H54 (cell line): ENCODE results near the gene CAPS2.
"Not testable (repeated sequence)": the region's sequence is repeated elsewhere in the genome, so short reads cannot be mapped to it uniquely, and the experiment has no call there.

Source experiments
- DNase-seq: peaks from one replicate; pipeline ENCODE4 v3.0.0; 2011; ENCODE audit warnings: low spot score, mixed read lengths; ENCODE audit not compliant: insufficient read length
- FAIRE-seq: peaks from 3 replicates; lab custom pipeline; 2011; peaks lifted over from hg19 to GRCh38; lab: Jason Lieb, UNC
- POLR2A ChIP-seq: IDR thresholded peaks from 2 replicates; pipeline ENCODE4 v1.6.1; 2011; ENCODE audit warnings: low read depth, mild to moderate bottlenecking, low read length

Gene CAPS2

DNA sequence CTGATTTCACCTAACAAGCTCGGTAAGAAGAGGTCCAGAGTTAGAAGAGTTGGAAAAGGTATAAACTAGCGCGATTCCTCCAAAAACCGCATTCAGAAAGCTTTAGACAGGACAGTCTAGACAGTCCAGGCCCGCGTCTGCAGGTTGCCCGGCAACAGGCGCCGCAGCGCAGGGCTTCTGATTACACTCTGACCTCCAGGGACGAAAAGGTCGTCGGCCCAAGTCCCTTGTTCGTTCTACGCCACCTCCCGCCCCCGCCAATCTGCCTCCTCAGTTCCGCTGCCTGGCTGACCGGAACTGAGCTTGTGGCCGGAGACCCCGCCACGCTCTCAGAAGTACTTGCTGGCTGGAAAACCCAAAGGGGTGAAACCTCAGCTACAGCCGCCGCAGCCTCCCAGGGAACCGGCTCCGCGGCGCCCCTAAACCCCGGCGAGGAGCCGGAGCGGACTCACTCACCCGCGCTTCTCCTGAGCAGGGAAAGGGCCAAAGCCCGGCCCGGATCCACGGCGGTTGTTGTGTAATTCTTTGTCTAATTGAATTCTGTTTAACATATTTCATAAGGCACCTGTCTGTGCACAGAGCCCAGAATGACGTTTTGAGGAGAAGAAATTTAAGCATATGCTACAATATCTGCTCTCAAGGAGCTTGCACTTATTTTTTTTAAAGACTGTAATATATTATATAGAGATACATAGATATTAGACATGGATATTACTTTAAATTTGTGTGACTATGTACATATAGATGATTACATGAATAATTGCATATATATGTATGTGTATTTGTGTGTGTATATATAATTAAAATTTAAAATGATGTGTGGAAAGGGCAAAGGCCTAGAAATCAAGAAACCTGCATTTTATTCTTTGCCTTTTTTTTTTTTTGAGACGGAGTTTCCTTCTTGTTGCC is at the start of gene CAPS2:
Gene CAPS2 (minus strand): TSS at position 407 of the 909 bp plus-strand sequence. CDS start 3,826 bp downstream, outside the sequence.
- FAIRE-seq = peak; percentile 90
- DNase-seq = peak; percentile 51
- TF ChIP-seq POLR2A = peak; percentile 42; the same call in 1 of the 2 replicates

DNA sequence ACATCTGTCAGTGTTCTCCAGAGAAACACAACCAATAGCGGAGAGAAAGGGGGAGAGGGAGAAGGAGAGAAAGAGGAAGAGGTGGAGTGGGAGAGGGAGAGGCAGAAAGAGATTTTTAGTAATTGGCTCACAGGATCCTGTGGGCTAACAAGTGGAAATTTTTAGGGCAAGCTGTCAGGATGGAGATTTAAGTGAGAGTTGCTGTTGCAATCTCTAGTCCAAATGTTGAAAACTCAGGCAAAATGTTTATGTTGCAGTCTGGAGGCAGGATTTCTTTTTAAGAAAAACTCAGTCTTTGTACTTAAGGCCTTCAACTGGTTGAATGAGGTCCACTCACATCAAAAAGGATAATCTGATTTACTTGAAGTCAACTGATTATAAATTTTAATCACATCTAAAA is 48.2 kb upstream of the CAPS2 start:
- no peak for FAIRE-seq
- TF ChIP-seq POLR2A = no peak
- DNase-seq = no peak

DNA sequence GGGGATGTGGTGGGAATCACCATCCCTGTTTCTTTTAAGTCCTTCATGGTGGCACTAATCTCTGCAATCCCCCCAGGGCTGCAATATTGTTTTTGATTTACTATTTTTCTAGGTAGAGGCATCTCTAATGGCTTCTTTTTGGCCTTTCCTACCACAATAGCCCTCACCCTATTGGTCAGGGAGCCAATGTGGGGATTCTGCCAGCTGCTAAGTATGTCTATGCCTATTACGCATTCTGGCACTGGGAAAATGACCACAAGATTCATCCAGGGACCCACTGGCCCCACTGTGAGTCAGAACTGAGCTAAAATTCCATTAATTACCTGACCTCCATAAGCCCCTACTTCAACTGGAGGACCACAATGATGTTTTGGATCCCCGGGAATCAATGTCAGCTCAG is 44.8 kb upstream of the CAPS2 start:
- no peak for FAIRE-seq
- no peak for TF ChIP-seq POLR2A
- DNase-seq = no peak

DNA sequence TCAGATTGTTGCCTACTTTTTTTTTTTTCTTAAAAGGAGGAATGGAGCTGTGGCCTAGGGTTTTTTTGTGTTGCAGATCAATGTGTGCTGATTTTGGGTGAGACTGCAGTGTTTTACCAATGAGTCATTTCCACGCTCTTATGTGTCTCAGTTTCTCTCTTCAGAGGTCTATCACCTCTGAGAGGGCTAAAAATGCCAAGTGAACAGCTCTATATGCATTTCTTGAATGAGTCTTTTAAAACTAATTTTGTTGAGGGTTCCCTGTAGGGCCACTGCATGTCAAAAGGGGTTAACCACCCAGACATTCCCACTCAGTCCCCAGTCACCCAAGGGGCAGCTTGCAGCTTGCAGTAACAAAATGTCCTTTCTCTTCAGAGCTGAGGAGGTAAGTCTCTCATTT is 36.5 kb upstream of the CAPS2 start:
- DNase-seq (no peak), FAIRE-seq (peak; percentile 67)
- no peak for TF ChIP-seq POLR2A

DNA sequence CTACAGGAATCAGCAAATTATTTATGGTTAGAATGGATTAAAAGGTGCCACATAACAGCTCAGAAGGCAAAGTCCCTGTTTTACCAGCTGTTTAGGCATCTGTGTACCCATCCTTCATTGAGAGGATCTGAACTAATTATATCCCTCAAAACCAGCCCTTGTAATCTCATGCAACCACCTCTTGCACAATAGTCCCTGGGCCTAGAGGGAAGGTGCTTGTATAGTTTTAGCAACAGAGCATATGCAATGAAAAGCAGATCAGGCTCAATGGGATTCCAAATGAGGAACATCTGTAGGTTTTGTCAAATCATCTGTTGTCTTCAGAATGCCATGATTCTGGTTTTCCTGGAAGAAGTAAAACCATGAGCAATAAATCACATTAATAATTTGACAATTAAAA is 34.8 kb upstream of the CAPS2 start:
- no peak for DNase-seq
- peak; percentile 20 for FAIRE-seq
- TF ChIP-seq POLR2A = no peak

DNA sequence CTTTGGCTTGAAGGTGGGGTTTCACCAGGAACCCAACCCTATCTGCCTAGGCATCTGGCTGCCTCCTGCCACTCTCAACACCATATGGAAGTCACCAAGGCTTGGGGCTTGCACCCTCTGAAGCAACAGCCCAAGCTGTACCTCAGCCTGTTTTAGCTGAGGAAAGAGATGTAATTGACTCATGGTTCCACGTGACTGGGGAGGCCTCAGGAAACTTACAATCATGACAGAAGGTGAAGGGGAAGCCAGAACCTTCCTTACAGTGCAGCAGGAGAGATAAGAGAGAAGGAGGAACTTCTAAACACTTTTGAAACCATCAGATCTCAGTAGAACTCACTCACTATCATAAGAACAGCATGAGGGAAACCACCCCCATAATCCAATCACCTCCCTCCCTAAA is 31.3 kb upstream of the CAPS2 start:
- no peak for TF ChIP-seq POLR2A
- FAIRE-seq = no peak
- DNase-seq = no peak

DNA sequence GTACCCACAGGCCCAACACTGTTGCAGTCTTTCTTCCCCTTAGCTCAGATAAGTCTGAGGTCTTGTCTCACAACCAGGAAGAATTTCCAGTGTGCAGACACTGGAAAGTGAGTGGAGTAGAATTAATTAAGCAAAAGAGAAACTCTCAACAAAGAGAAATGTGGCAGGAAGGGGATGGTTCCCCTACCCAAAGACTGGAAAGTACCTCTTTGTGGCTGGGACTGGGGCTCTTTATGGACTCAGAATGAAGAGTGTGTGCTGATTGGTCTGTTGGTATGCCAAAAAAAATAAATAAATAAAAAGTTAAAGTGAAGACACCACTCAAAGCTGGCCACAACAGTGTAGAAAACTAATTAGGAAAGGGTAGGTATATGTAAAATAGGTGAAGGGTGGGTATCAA is 30.8 kb upstream of the CAPS2 start:
- TF ChIP-seq POLR2A = no peak
- DNase-seq = no peak
- no peak for FAIRE-seq

DNA sequence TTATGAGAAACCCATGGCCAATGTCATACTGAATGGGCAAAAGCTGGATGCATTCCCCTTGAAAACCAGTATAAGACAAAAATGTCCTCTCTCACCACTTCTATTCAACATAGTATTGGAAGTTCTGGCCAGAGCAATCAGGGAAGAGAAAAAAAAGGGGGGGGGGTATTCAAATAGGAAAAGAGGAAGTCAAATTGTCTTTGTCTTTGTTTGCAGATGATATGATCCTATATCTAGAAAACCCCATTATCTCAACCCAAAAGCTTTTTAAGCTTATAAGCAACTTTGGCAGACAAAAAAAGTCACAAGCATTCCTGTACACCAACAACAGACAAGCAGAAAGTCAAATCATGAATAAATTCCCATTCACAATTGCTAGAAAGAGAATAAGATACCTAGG is 23.9 kb upstream of the CAPS2 start:
- no peak for FAIRE-seq
- DNase-seq = no peak
- no peak for TF ChIP-seq POLR2A

DNA sequence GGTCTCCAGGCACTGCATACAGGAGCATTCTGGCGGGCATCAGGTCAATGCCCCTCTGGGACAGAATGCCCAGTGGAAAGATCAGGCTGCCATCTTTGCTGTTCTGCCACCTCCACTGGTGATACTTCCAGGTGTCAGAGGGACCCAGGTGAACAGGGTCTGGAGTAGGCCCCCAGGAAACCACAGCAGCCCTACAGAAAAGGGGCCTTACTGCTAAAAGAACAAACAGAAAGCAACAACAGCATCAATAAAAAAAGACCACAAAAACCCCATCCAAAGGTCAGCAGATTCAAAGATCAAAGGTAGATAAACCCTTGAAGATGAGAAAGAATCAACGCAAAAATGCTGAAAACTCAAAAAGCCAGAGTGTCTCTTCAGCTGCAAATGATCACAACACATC is 20.3 kb upstream of the CAPS2 start:
- no peak for FAIRE-seq
- DNase-seq = no peak
- no peak for TF ChIP-seq POLR2A

DNA sequence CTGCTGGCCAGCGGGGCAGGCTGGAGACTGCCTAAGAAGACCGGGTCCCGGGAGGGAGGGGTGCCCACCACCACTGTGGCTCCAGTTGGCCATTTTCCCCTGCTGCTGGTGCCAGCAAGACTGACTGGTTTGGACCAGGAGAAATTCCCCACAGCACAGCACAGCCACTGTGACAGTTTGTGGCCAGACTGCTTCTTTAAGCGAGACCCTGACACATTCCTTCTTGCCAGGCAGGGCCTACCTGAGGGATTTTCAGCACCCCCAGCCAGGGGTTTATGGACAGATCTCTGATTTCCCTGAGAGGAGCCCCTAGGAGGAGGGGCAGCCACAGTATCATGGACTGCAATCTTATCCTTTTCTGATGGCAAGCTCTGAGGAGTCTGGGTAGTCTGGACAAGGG is 19.8 kb upstream of the CAPS2 start:
- TF ChIP-seq POLR2A = no peak
- DNase-seq (no peak), FAIRE-seq (no peak)

DNA sequence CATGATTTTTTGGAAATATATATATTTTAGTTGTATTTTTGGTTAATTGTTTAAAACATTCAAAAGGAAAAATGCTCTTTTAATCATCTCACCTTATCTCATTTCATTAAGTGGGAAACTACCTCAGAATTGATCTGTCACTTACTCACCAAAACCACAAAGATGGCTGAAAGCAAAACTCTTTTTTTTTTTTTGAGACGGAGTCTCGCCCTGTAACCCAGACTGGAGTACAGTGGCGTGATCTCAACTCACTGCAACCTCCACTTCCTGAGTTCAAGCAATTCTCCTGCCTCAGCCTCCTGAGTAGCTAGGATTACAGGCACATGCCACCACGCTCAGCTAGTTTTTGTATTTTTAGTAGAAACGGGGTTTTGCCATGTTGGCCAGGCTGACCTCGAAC is 16.1 kb upstream of the CAPS2 start:
- DNase-seq, FAIRE-seq: not testable (repeated sequence)

DNA sequence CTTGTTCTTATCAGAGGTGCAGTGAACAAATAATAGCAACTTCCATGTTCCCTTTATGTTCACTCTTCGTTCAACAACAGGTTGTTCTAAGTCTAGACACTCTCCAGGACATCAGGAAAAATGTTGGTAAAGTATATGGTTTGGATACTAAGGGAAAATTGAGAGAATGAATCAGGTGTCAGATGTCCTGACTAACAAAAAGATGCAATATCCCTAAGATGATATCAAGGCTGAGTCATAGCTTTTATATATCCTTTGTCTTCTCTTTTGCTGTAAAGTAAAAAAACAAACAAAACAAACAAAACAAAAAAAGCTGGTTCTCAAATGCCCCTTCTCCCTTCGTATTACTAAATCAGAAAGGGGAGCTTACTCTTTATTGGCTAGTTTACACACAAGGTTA is 15.4 kb upstream of the CAPS2 start:
- DNase-seq (no peak), FAIRE-seq (peak; percentile 57)
- no peak for TF ChIP-seq POLR2A

DNA sequence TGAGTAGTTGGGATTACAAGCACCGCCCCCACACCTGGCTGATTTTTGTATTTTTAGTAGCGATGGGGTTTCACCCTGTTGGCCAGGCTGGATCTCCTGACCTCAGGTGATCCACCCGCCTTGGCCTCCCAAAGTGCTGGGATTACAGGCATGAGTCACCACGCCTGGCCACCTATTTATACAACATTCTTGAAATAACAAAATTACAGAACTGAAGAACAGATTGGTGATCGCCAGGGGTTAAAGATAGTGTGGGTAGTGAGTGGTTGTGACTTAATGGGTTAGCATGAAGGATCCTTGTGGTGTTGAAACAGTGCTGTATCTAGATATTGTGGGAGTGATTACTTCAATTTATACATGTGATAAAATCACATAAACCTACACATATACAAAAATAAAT is 11.7 kb upstream of the CAPS2 start:
- no peak for DNase-seq
- TF ChIP-seq POLR2A = no peak
- peak; percentile 78 for FAIRE-seq

DNA sequence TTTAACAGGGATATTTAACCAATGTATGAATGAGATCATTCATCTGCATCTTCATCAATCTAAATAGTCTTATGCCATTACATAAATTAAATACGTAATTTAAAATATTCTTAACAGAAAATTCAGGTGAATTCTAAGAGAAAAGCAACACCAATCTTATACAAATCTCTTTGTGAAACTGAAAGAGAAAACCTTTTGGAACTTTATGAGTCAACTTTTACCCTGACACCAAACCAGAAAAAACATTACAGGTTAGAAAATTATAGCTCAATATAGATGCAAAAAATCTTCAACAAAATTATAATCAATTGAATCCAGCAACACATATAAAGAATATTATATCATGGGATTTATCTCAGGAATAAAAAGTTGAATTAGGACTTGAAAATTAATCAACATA is 7.8 kb upstream of the CAPS2 start:
- no peak for FAIRE-seq
- DNase-seq = no peak
- TF ChIP-seq POLR2A = no peak
